PC-3 (cell line): ENCODE data around the gene SMYD3. TPM values are rescaled to one million over a fixed set of nuclear protein-coding genes. Genes with fewer than 3 reads are reported as not detected.

Experiments used
- ATAC-seq: fragments of 200-7000 bp; cut with Tn5 transposase; 2 replicates; pipeline ENCODE4 v1.9.1; 2020; ENCODE audit warnings: mild to moderate bottlenecking, moderate library complexity
- BruUV-seq: library from RNA; stranded (reverse); fragments of 400-500 nt; replicated peaks from 2 replicates; lab custom pipeline; 2021; lab: Mats Ljungman, UMichigan
- CTCF ChIA-PET: fragments of 300-600 bp; sonication (Branson Sonifier 250); formaldehyde crosslinking; loops from one replicate; lab custom pipeline; 2022; ENCODE audit warnings: antibody characterized with exemption; lab: Charles Lee
- POLR2A ChIA-PET: fragments of 300-600 bp; sonication (Branson Sonifier 250); formaldehyde crosslinking; loops from one replicate; lab custom pipeline; 2022; ENCODE audit warnings: antibody characterized with exemption; ENCODE audit not compliant: unreplicated experiment; lab: Charles Lee
- DNase-seq: peaks from one replicate; pipeline ENCODE4 v3.0.0-alpha.2; 2015
- H2AFZ ChIP-seq: fragments of 300-600 bp; sonication (generic); 2 replicates; pipeline ENCODE4 v1.6.0; 2016; ENCODE audit warnings: antibody characterized with exemption, low read length
- H3F3A ChIP-seq: fragments of 300-600 bp; sonication (generic); one replicate; pipeline ENCODE4 v1.6.0; 2017; ENCODE audit warnings: antibody characterized with exemption, low read length, control low read depth, mild to moderate bottlenecking; ENCODE audit not compliant: unreplicated experiment
- H3K27ac ChIP-seq: fragments of 300-600 bp; sonication (generic); 2 replicates; pipeline ENCODE4 v1.5.1; 2016; ENCODE audit warnings: mild to moderate bottlenecking, low read length
- H3K27me3 ChIP-seq: fragments of 300-600 bp; sonication (generic); 2 replicates; pipeline ENCODE4 v1.6.1; 2016; ENCODE audit warnings: low read length, mixed read lengths
- H3K36me3 ChIP-seq: fragments of 300-600 bp; sonication (generic); 2 replicates; pipeline ENCODE4 v1.6.1; 2016; ENCODE audit warnings: low read depth, mixed run types, low read length, mixed read lengths
- H3K4me1 ChIP-seq: fragments of 300-600 bp; sonication (generic); 2 replicates; pipeline ENCODE4 v1.5.1; 2016; ENCODE audit warnings: low read length; ENCODE audit not compliant: insufficient read depth
- H3K4me2 ChIP-seq: fragments of 300-600 bp; sonication (generic); 2 replicates; pipeline ENCODE4 v1.6.0; 2016; ENCODE audit warnings: low read length
- H3K4me3 ChIP-seq: fragments of 300-600 bp; sonication (generic); 2 replicates; pipeline ENCODE4 v1.5.1; 2016; ENCODE audit warnings: mild to moderate bottlenecking, low read length, mixed read lengths
- H3K79me2 ChIP-seq: fragments of 300-600 bp; sonication (generic); 2 replicates; pipeline ENCODE4 v1.6.1; 2017; ENCODE audit warnings: low read length, mixed read lengths
- H3K9ac ChIP-seq: fragments of 300-600 bp; sonication (generic); 2 replicates; pipeline ENCODE4 v1.6.0; 2016; ENCODE audit warnings: mild to moderate bottlenecking, low read length
- H3K9me2 ChIP-seq: fragments of 300-600 bp; sonication (generic); replicated peaks from 2 replicates; pipeline ENCODE4 v1.6.1; 2016; ENCODE audit warnings: mixed run types, low read length, mixed read lengths
- H3K9me3 ChIP-seq: fragments of 300-600 bp; sonication (generic); 2 replicates; pipeline ENCODE4 v1.6.1; 2016; ENCODE audit warnings: low read length, mixed read lengths
- H4K20me1 ChIP-seq: fragments of 300-600 bp; sonication (generic); 2 replicates; pipeline ENCODE4 v1.6.1; 2016; ENCODE audit warnings: low read length, mixed read lengths
- CTCF ChIP-seq: fragments of 300-600 bp; sonication (generic); conservative IDR thresholded peaks from 2 replicates; pipeline ENCODE4 v1.5.1; 2017; ENCODE audit warnings: antibody characterized with exemption, low read depth, mild to moderate bottlenecking, low read length
- EZH2 ChIP-seq: fragments of 300-600 bp; sonication (generic); IDR thresholded peaks from one replicate; pipeline ENCODE4 v1.6.1; 2017; ENCODE audit warnings: antibody characterized with exemption, mild to moderate bottlenecking, low read length; ENCODE audit not compliant: unreplicated experiment
- EZH2phosphoT487 ChIP-seq: fragments of 300-600 bp; sonication (generic); IDR thresholded peaks from 2 replicates; pipeline ENCODE4 v1.6.1; 2018; ENCODE audit warnings: mild to moderate bottlenecking, antibody characterized with exemption, low read length, borderline replicate concordance
- intact Hi-C: fragments of 100-400 bp; cut with micrococcal nuclease; formaldehyde crosslinking; loops from 2 replicates; pipeline ENCODE4 v1.9.0; 2023
- total RNA-seq: library from RNA; depleted of rRNA; stranded (reverse); fragments of >200 nt; gene quantifications from 2 replicates; pipeline ENCODE4 v1.2.3, GENCODE V29; 2014

SMYD3 gene
- total RNA-seq, 1 experiment from 2014 or later = 33.0 TPM

GRCh38 chr1:246110343-246111219, 396.5 kb downstream of the SMYD3 start:
- no peak overlapping the region for H3K4me3 ChIP-seq
- no peak for ATAC-seq
- BruUV-seq = no TSS peak
- H3K4me2 ChIP-seq = no peak overlapping the region
- no peak overlapping the region for H2AFZ ChIP-seq
- H3F3A ChIP-seq = no peaks in the 10 kb centered on the region
- H3K36me3 ChIP-seq = no peaks in the 10 kb centered on the region
- ChIA-PET POLR2A (no interaction called here), CTCF (no interaction called here)
- no peaks in the 10 kb centered on the region for H3K9me3 ChIP-seq
- H3K4me1 ChIP-seq = peaks cover 6% of the 10 kb centered on the region
- H3K79me2 ChIP-seq = no peaks in the 10 kb centered on the region
- H3K9me2 ChIP-seq = no peaks in the 10 kb centered on the region
- no peak overlapping the region for H3K27ac ChIP-seq
- no peak for TF ChIP-seq EZH2
- no peak for TF ChIP-seq EZH2phosphoT487
- TF ChIP-seq CTCF = no peak
- no peak overlapping the region for H3K9ac ChIP-seq
- no peaks in the 10 kb centered on the region for H3K27me3 ChIP-seq
- no peaks in the 10 kb centered on the region for H4K20me1 ChIP-seq
- intact Hi-C loops = loop anchor here (10.0 kb wide), 1 partner anchor 344 kb away; no protein-coding TSS in a partner anchor
- DNase-seq = no peak

- no peaks in the 10 kb centered on the region for H4K20me1 ChIP-seq
- no peak overlapping the region for H2AFZ ChIP-seq
- no peak for DNase-seq
- no peak for TF ChIP-seq EZH2phosphoT487
- no peak for TF ChIP-seq CTCF
- no peak for TF ChIP-seq EZH2
- CTCF ChIA-PET = no interaction called here
- H3K9ac ChIP-seq = no peak overlapping the region
- no peaks in the 10 kb centered on the region for H3K79me2 ChIP-seq
- H3K4me1 ChIP-seq = peaks cover 16% of the 10 kb centered on the region
- H3K9me2 ChIP-seq = no peaks in the 10 kb centered on the region
- intact Hi-C loops = no loop called here
- POLR2A ChIA-PET = no interaction called here
- no peak for ATAC-seq
- no TSS peak for BruUV-seq
- H3K4me3 ChIP-seq = no peak overlapping the region
- no peak overlapping the region for H3K4me2 ChIP-seq
- H3K9me3 ChIP-seq = no peaks in the 10 kb centered on the region
- no peaks in the 10 kb centered on the region for H3K27me3 ChIP-seq
- no peaks in the 10 kb centered on the region for H3F3A ChIP-seq
- no peak overlapping the region for H3K27ac ChIP-seq
- H3K36me3 ChIP-seq = no peaks in the 10 kb centered on the region
Observed at GRCh38 chr1:246108278-246108925, 398.7 kb downstream of the SMYD3 start.
